Activated naive CD8-positive, alpha-beta T cell treated with anti-CD3 and anti-CD28 coated beads, Interleukin-2, amount 50 U/mL, for 24 hours (primary cell): ENCODE data around the gene TNK2.

Experiments
- ATAC-seq: fragments of 150-1000 bp; cut with Tn5 transposase; one replicate; pipeline ENCODE4 v1.10.0; 2021
- DNase-seq: peaks from one replicate; pipeline ENCODE4 v3.0.0; 2021
- H3K27ac Mint-ChIP-seq: one replicate; pipeline ENCODE4 v1.8.0; 2021; ENCODE audit warnings: mild to moderate bottlenecking, mixed read lengths
- H3K27me3 Mint-ChIP-seq: one replicate; pipeline ENCODE4 v1.8.0; 2021; ENCODE audit warnings: mixed read lengths
- H3K36me3 Mint-ChIP-seq: one replicate; pipeline ENCODE4 v1.8.0; 2021; ENCODE audit warnings: low read depth, mixed read lengths
- H3K4me1 Mint-ChIP-seq: one replicate; pipeline ENCODE4 v1.8.0; 2021; ENCODE audit warnings: mixed read lengths
- H3K4me3 Mint-ChIP-seq: one replicate; pipeline ENCODE4 v1.8.0; 2021; ENCODE audit warnings: mild to moderate bottlenecking, moderate library complexity, mixed read lengths
- H3K9me3 Mint-ChIP-seq: one replicate; pipeline ENCODE4 v1.8.0; 2021; ENCODE audit warnings: mixed read lengths

TNK2 gene

DNA sequence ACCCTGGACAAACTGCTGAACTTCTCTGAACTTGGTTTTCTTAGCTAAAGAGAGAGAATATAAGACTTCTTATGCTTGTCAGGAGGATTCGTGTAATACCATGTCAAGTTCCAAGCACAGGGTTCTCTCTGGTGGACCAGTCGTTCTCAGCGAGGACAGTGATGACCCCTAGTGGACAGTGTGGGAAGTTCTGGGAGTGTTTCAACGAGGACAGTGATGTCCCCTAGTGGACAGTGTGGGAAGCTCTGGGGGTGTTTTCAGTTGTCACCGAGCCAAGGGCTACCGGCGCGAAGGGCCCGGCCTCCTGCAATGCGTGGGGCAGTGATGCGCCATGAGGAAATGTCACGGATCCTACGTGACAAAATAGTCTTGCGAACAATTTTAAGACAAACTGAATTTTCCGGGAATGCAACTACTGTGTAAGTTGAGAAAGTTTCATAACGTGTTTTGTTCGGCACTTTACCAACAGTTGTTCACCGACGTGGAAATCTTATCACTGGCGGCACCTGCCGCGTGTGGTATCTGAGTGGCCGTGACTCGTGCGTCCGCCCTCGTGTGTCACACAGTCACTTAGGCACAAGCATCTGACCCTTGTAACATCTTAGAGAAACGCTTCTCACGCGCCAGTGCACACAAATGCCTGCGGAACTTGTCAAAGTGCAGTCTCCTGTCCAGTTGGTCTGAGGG, 57.4 kb downstream of the TNK2 start:
- ATAC-seq (peak; percentile 88), DNase-seq (peak; percentile 87)
- no peak overlapping the region for H3K4me3 Mint-ChIP-seq
- no peaks in the 10 kb centered on the region for H3K36me3 Mint-ChIP-seq
- H3K27me3 Mint-ChIP-seq, result peaks cover 8% of the 10 kb centered on the region
- H3K4me1 Mint-ChIP-seq, result peaks cover 8% of the 10 kb centered on the region
- H3K9me3 Mint-ChIP-seq, result no peaks in the 10 kb centered on the region
- H3K27ac Mint-ChIP-seq, result no peak overlapping the region

DNA sequence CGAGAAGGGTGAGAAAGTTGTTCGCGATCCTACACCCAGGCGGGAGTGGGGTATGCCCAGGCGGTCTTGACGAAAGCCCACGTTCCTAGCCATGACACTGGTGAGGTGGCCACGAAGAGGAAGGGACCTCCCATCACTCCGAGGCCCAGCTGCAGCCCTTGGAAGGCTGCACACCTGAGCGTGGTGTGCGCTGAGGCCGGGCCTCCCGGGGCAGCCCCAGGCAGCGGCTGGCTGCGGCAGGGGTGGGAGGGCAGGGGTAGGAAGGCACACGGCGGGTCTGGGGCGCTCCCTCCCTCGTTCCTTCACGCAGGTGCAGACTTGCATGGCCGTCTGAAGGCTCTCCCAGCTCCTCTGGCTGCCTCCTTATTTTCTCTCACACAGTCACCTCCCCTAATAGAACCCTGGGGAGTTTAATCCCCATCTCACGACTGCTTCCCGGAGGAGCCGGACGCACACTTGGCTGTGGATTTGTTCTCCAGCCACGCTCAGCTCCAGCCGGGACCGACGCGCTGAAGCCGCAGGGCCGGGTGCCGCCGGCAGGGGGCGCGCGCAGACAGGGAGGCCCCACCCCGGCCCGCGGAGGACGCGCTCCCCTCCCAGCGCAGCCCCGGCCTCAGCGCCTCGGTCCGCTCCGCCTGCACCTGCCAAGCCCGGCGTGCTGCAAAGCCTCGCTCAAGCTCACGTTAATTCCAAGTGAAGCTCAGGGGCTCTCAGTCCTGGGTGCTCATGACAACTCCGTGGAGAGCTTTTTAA, 58.9 kb downstream of the TNK2 start:
- ATAC-seq (no peak), DNase-seq (no peak)
- H3K27ac Mint-ChIP-seq, result no peak overlapping the region
- peaks cover 8% of the 10 kb centered on the region for H3K4me1 Mint-ChIP-seq
- no peaks in the 10 kb centered on the region for H3K9me3 Mint-ChIP-seq
- H3K36me3 Mint-ChIP-seq, result no peaks in the 10 kb centered on the region
- H3K27me3 Mint-ChIP-seq, result peaks cover 8% of the 10 kb centered on the region
- H3K4me3 Mint-ChIP-seq, result no peak overlapping the region

DNA sequence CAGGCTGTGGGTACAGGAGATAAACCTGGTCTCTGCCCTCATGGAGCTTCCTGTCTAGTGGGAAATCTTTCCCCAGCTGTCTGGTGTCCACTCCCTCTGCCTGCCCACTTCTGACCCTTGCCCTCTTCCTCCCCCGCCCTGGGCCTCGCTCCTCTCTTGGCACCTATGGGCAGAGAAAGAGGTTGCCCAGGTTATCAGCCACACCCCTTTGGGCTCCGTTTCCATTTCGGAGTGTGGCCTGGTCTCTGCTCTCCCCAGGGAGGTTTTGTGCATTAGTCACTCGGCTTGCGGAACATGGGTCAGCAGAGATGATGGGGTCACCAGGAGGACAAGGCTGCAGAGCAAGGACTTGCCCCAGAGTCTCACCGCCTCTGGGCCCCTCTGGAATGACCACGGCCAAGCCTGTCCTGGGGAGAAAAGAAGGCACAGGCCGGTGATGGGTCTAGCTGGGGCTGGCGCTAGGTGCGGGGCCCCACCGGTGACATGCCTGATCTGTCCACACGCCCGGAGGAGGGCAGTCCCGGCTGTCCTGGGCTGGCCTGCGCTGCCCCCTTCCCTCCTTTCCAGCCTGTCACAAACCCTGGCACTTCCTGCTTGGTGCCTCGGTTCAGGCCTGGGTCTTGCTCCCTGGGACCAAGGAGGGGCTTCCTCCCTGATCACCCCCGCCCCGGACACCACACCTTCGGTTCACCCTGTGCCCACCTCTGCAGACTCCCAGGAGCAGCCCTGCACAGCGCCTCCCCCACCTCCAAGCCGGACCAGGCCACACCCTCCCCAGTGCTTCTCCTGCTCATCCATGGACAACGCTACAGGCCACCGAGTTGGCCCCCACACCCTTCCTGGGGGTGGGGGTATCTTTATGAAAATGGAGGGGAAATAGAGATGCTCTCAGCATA, 61.0 kb downstream of the TNK2 start:
- Mint-ChIP-seq H3K27me3 (peaks cover 10% of the 10 kb centered on the region), H3K36me3 (no peaks in the 10 kb centered on the region), H3K27ac (no peak overlapping the region), H3K4me1 (peaks cover 8% of the 10 kb centered on the region), H3K9me3 (no peaks in the 10 kb centered on the region), H3K4me3 (no peak overlapping the region)
- ATAC-seq (no peak), DNase-seq (no peak)

DNA sequence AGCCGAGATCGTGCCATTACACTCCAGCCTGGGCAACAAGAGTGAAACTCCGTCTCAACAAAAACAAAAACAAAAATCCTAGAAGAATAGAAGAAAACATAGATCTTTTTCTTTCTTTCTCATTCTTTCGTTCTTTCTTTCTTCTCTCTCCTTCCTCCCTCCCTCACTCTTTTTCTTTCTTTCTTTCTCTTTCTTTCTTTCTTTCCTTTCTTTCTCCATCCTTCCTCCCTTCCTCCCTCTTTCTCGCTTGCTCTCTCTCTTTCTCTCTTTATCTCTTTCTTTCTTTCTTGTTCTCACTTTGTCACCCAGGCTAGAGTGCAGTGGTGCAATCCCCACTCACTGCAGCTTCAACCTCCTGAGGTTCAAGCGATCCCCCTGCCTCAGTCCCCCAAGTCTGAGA, 62.9 kb downstream of the TNK2 start:
- DNase-seq (no peak), ATAC-seq (no peak)
- no peak overlapping the region for H3K27ac Mint-ChIP-seq
- no peaks in the 10 kb centered on the region for H3K4me1 Mint-ChIP-seq
- no peaks in the 10 kb centered on the region for H3K9me3 Mint-ChIP-seq
- H3K36me3 Mint-ChIP-seq, result no peaks in the 10 kb centered on the region
- H3K27me3 Mint-ChIP-seq, result peaks cover 1% of the 10 kb centered on the region
- no peak overlapping the region for H3K4me3 Mint-ChIP-seq

DNA sequence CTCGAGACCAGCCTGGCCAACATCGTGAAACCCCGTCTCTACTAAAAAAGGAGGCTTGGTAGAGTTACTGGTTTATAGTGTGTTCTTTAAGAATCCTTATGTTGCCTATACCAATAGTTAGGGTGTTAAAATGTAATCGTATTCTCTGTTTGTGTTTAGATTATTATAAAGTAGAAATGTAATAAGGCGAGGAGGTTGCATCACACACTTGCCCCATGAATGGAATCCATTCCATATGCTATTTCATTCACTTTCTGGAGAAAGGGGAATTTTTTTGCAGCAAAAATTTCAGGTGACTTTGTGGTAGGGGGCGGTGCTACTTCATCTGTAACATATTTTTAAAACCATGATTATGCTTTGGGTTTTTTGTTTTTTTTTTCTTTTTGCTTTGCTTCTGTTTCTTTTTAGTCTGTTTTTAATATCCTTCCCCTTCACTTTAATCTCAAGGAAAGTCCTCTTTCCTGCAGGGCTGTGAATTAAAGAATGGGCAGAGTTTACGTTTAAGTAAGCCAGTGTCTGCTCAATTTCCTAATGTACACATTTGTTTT, 63.6 kb downstream of the TNK2 start:
- Mint-ChIP-seq H3K4me1 (no peaks in the 10 kb centered on the region), H3K36me3 (no peaks in the 10 kb centered on the region), H3K27ac (no peak overlapping the region), H3K27me3 (peaks cover 1% of the 10 kb centered on the region), H3K9me3 (no peaks in the 10 kb centered on the region), H3K4me3 (no peak overlapping the region)
- no peak for ATAC-seq
- DNase-seq, result no peak

DNA sequence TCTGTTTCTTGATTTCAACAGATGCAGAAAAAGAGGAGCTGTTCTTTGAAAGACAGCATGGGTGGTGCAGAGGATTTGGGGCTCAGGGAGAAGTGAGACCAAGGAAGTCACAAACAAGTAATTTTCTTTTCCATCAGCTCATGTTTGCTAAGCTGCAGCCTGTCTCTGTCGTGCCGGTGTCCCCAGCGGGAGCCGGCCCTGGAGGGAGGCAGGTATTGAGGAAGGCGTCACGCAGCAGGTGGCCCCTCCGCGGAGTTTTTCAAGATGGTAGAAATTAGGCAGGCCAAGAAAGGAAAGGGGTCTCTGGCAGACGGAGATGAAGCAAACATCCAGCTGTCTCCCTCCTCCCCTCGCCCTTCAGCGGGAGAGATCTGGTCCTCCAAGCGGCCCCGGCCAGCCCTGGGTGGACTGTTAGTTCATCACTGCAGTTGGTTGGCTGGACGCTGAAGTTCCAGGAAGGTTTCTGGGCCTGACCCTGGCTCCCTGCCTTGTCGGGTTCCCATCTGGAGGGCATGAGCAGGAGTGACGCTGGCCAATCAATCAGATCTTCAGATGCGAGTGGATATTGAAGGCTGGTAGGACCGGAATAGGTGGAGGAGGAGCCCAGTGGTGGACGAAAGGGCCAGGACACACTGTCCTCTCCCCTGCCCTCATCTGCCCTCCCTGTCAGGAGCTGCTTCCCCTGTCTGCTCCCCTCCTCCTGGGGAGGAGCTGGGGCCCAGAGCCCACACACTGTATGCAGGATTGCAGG, 68.9 kb downstream of the TNK2 start:
- Mint-ChIP-seq H3K27ac (no peak overlapping the region), H3K36me3 (no peaks in the 10 kb centered on the region), H3K4me1 (no peaks in the 10 kb centered on the region), H3K4me3 (no peak overlapping the region), H3K9me3 (no peaks in the 10 kb centered on the region), H3K27me3 (peaks cover 1% of the 10 kb centered on the region)
- DNase-seq, result no peak
- no peak for ATAC-seq

DNA sequence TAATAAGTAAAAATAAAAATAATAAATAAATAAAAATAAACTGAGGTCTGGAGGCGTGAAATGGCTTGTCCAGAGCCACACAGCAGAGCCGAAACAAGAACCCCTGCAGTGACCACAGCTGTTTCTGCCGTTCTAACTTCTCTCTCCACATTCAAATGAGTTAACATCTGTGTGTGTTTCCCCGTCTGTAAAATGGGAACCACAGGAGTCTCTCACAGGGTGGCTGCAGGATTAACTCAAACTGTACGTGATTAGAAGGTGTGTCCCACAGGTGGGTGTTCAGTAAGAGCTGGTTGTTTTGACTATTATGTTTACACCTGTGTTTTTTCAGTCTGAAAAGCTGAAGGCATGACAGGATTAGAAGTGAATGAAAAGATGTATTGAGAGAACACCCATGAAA, 69.6 kb downstream of the TNK2 start:
- no peaks in the 10 kb centered on the region for H3K4me1 Mint-ChIP-seq
- ATAC-seq (no peak), DNase-seq (no peak)
- H3K36me3 Mint-ChIP-seq, result no peaks in the 10 kb centered on the region
- H3K4me3 Mint-ChIP-seq, result no peak overlapping the region
- H3K9me3 Mint-ChIP-seq, result no peaks in the 10 kb centered on the region
- peaks cover 1% of the 10 kb centered on the region for H3K27me3 Mint-ChIP-seq
- no peak overlapping the region for H3K27ac Mint-ChIP-seq

DNA sequence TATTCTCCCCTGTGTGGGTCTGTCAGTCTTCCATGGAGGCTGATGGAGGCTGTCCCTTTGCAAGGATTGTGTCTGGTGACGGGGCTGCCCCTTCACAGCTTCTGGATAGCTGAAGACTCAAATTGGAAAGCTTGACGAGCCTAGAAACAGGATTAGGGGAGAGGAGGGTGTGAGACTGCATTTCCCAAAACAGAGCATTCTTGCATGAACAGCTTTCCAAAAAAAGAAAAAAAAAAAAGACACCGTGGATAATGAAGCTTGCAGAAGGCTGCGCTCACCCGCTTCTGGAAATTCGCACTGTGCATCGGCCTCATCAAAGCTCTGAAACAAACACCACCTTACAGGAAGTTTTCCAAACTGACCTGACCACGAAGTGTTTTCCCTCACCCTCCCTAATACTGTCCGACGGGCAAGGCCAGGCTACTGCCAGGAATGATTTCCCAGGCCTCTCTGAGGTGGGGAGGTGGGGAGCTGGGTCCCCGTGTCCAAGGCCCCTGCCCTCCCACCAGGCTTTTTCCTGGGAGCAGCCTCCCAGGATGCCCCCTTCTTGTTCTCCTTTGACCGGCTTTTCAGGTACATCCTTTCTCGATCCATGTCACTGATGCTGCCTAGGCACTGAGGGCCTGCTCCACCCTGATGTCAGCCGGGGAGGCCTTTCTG, 71.7 kb downstream of the TNK2 start:
- Mint-ChIP-seq H3K4me3 (no peak overlapping the region), H3K27ac (no peak overlapping the region), H3K27me3 (no peaks in the 10 kb centered on the region), H3K9me3 (no peaks in the 10 kb centered on the region), H3K4me1 (no peaks in the 10 kb centered on the region), H3K36me3 (no peaks in the 10 kb centered on the region)
- no peak for DNase-seq
- ATAC-seq, result no peak

DNA sequence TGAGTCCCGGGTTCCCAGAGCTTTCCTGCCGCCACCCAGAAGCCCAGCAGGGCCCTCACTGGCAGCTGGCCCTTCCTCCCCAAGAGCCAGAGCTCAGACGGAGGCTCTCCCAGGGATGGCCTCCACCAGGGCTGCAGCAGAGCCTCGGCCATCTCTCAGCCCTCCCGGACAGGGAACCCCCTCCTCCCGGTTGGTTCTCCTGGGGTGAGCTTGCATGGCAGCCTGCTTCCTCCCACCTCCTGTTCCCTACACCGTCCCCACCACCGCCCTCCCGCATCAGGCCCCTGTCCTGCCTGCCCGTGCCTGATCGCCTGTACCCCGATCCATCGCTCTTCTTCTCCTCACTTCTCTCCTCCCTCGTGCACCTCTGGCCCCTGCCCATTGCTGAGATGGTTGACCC, 72.6 kb downstream of the TNK2 start:
- H3K9me3 Mint-ChIP-seq, result no peaks in the 10 kb centered on the region
- ATAC-seq (no peak), DNase-seq (no peak)
- H3K4me3 Mint-ChIP-seq, result no peak overlapping the region
- H3K36me3 Mint-ChIP-seq, result no peaks in the 10 kb centered on the region
- no peaks in the 10 kb centered on the region for H3K27me3 Mint-ChIP-seq
- H3K4me1 Mint-ChIP-seq, result no peaks in the 10 kb centered on the region
- no peak overlapping the region for H3K27ac Mint-ChIP-seq

DNA sequence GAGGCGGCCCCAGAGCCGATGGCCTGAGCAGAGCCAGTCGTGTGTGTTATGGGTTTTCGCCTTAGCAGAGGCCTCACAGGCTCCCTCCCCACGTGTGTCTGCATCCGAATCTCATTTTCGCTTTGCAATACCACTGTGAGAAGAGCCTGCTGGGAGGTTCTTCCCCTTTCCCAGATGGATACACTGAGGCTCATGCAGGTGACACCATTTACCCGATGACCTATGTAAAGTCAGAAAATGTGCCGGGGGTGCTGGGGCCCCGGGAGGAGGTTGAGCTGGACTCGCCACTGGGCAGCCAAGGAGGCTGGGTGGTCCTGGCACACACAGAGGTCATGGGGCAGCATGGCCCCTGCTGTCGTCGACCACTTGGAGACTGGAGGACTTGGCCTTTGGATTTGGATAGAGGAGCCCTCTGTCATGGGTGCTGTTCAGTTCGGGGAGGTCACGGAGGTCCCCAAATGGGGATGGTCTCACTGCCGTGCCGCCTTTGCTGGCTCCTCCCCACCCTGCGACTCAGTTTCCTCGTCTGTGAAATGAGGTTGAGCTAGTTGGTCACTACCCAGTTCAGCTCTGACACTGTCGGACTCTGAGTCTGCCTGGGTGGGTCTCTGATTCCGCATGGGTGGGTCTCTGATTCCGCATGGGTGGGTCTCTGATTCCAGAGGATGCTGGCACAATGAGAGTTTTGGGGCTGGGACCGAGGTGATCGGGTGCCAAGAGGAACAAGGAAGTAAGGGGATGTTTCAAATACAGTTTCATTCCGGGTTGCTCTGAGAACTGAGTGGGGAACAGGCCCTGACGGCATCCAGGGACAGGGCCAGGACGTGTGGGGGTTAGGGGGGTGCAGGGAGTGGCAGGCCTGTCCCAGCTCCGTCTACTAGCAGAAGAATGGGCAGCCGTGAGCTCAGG, 73.4 kb downstream of the TNK2 start:
- ATAC-seq, result no peak
- no peak for DNase-seq
- Mint-ChIP-seq H3K4me1 (no peaks in the 10 kb centered on the region), H3K36me3 (no peaks in the 10 kb centered on the region), H3K27ac (no peak overlapping the region), H3K27me3 (no peaks in the 10 kb centered on the region), H3K4me3 (no peak overlapping the region), H3K9me3 (no peaks in the 10 kb centered on the region)

DNA sequence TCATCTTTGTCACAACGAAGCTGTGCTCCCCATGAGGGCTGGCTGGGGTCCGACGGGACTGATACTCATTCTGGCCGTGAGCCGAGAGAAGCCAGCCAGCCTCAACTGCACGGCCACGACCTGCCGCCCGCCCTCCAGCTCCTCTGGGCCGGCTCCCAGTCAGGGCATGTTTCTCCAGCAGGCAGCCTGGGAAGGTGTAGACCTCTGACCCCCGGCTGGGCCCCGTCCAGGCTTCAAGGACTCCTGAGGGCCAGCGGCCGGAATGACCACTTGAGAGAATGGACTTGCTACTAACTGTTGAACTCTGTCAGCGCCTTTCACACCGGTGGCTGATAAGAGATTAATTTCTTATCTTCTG, 78.5 kb downstream of the TNK2 start:
- ATAC-seq (no peak), DNase-seq (no peak)
- no peak overlapping the region for H3K4me3 Mint-ChIP-seq
- no peaks in the 10 kb centered on the region for H3K9me3 Mint-ChIP-seq
- H3K4me1 Mint-ChIP-seq, result no peaks in the 10 kb centered on the region
- H3K27me3 Mint-ChIP-seq, result no peaks in the 10 kb centered on the region
- H3K36me3 Mint-ChIP-seq, result no peaks in the 10 kb centered on the region
- H3K27ac Mint-ChIP-seq, result no peak overlapping the region

DNA sequence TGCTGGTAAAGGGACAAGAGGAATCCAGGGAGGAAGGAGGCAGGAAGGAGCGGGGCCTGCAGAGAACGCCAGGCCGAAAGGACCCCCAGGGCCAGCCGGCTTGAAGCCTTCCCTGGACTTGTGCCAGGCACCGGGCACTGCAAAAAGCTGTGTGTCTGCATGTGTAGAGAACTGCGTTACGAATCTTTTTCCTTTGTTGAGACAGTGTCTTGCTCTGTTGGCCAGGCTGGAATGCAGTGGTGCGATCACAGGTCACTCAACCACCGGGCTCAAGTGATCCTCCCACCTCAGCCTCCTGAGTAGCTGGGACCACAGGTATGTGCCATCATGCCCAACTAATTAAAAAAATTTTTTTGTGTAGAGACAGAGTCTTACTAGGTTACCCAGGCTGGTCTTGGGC, 79.6 kb downstream of the TNK2 start:
- Mint-ChIP-seq H3K9me3 (no peaks in the 10 kb centered on the region), H3K4me3 (no peak overlapping the region), H3K27me3 (no peaks in the 10 kb centered on the region), H3K36me3 (no peaks in the 10 kb centered on the region), H3K4me1 (no peaks in the 10 kb centered on the region), H3K27ac (no peak overlapping the region)
- ATAC-seq (no peak), DNase-seq (no peak)
